ENCODE results near the gene PDIA4. TPM values are rescaled to one million over a fixed set of nuclear protein-coding genes. Genes with fewer than 3 reads are reported as not detected.
"Not testable (repeated sequence)": the region's sequence is repeated elsewhere in the genome, so short reads cannot be mapped to it uniquely, and the experiment has no call there.

PDIA4 gene
- total RNA-seq, 1 donor from 2014 or later, result 142 TPM

GRCh38 chr7:149016876-149017275, 11.4 kb downstream of the PDIA4 start:
- H3K4me1 ChIP-seq, result no peaks in the 10 kb centered on the region
- H3K9me3 Mint-ChIP-seq, result no peaks in the 10 kb centered on the region
- H4K20me1 ChIP-seq (ENCODE audit: low read depth), result peaks cover 10% of the 10 kb centered on the region
- H3K36me3 ChIP-seq, result no peaks in the 10 kb centered on the region
- H3K4me3 ChIP-seq, result no peak overlapping the region
- no peak overlapping the region for H3K27ac Mint-ChIP-seq
- H3K4me1 Mint-ChIP-seq, result no peaks in the 10 kb centered on the region
- peaks cover 20% of the 10 kb centered on the region for H3K79me2 ChIP-seq (ENCODE audit: low read depth)
- no peak for DNase-seq (ENCODE audit: low spot score)
- H3K27ac ChIP-seq, result no peak overlapping the region
- H3F3A ChIP-seq (ENCODE audit: low read depth), result no peaks in the 10 kb centered on the region
- H2AFZ ChIP-seq (replicated peaks), result no peak overlapping the region
- peaks cover 2% of the 10 kb centered on the region for H3K27me3 Mint-ChIP-seq (ENCODE audit: insufficient read depth, low read depth)
- no peak overlapping the region for H3K4me3 Mint-ChIP-seq
- H3K27me3 ChIP-seq, result no peaks in the 10 kb centered on the region
- TF ChIP-seq EZH2 (IDR thresholded peaks at IDR 0.05) (no peak), CTCF (IDR thresholded peaks at IDR 0.05) (no peak), EZH2phosphoT487 (IDR thresholded peaks at IDR 0.05) (no peak)
- H3K9ac ChIP-seq, result no peak overlapping the region
- H3K36me3 Mint-ChIP-seq, result peaks cover 37% of the 10 kb centered on the region
- no peaks in the 10 kb centered on the region for H3K9me3 ChIP-seq (ENCODE audit: low read depth)
- H3K4me2 ChIP-seq, result no peak overlapping the region

GRCh38 chr7:149014309-149014708, 14.0 kb downstream of the PDIA4 start:
- Histone ChIP-seq H3K27me3 (no peaks in the 10 kb centered on the region), H3K4me2 (no peak overlapping the region), H3K79me2 (ENCODE audit: low read depth) (no peaks in the 10 kb centered on the region), H3K9me3 (ENCODE audit: low read depth) (no peaks in the 10 kb centered on the region), H3K4me3 (no peak overlapping the region), H3K36me3 (no peaks in the 10 kb centered on the region), H3K9ac (no peak overlapping the region), H3F3A (ENCODE audit: low read depth) (no peaks in the 10 kb centered on the region), H4K20me1 (ENCODE audit: low read depth) (peaks cover 4% of the 10 kb centered on the region), H2AFZ (replicated peaks) (no peak overlapping the region), H3K4me1 (no peaks in the 10 kb centered on the region), H3K27ac (no peak overlapping the region)
- H3K4me1 Mint-ChIP-seq, result no peaks in the 10 kb centered on the region
- H3K9me3 Mint-ChIP-seq, result no peaks in the 10 kb centered on the region
- DNase-seq (ENCODE audit: low spot score), result no peak
- TF ChIP-seq EZH2phosphoT487 (IDR thresholded peaks at IDR 0.05) (no peak), CTCF (IDR thresholded peaks at IDR 0.05) (no peak), EZH2 (IDR thresholded peaks at IDR 0.05) (no peak)
- no peak overlapping the region for H3K4me3 Mint-ChIP-seq
- no peak overlapping the region for H3K27ac Mint-ChIP-seq
- peaks cover 38% of the 10 kb centered on the region for H3K36me3 Mint-ChIP-seq
- peaks cover 2% of the 10 kb centered on the region for H3K27me3 Mint-ChIP-seq (ENCODE audit: insufficient read depth, low read depth)

GRCh38 chr7:149013876-149014275, 14.4 kb downstream of the PDIA4 start:
- no peaks in the 10 kb centered on the region for H3K9me3 Mint-ChIP-seq
- H3K27ac ChIP-seq, result no peak overlapping the region
- H3K27ac Mint-ChIP-seq, result peak overlapping the region; percentile 35
- no peak overlapping the region for H3K4me2 ChIP-seq
- no peaks in the 10 kb centered on the region for H3F3A ChIP-seq (ENCODE audit: low read depth)
- TF ChIP-seq CTCF (IDR thresholded peaks at IDR 0.05) (no peak), EZH2phosphoT487 (IDR thresholded peaks at IDR 0.05) (no peak), EZH2 (IDR thresholded peaks at IDR 0.05) (no peak)
- no peaks in the 10 kb centered on the region for H3K9me3 ChIP-seq (ENCODE audit: low read depth)
- H3K27me3 Mint-ChIP-seq (ENCODE audit: insufficient read depth, low read depth), result peaks cover 2% of the 10 kb centered on the region
- H2AFZ ChIP-seq (replicated peaks), result no peak overlapping the region
- no peaks in the 10 kb centered on the region for H4K20me1 ChIP-seq (ENCODE audit: low read depth)
- H3K4me1 Mint-ChIP-seq, result no peaks in the 10 kb centered on the region
- no peaks in the 10 kb centered on the region for H3K27me3 ChIP-seq
- peaks cover 34% of the 10 kb centered on the region for H3K36me3 Mint-ChIP-seq
- no peak overlapping the region for H3K9ac ChIP-seq
- H3K4me1 ChIP-seq, result no peaks in the 10 kb centered on the region
- no peaks in the 10 kb centered on the region for H3K36me3 ChIP-seq
- H3K4me3 ChIP-seq, result no peak overlapping the region
- DNase-seq (ENCODE audit: low spot score), result no peak
- no peak overlapping the region for H3K4me3 Mint-ChIP-seq
- no peaks in the 10 kb centered on the region for H3K79me2 ChIP-seq (ENCODE audit: low read depth)

GRCh38 chr7:149012730-149013129, 15.6 kb downstream of the PDIA4 start:
- H3K4me2 ChIP-seq; H3K27me3 Mint-ChIP-seq (ENCODE audit: insufficient read depth, low read depth); H3K36me3 ChIP-seq; H3K4me1 ChIP-seq; H3K4me3 ChIP-seq; H3K9me3 ChIP-seq (ENCODE audit: low read depth); H3K9ac ChIP-seq; H3K9me3 Mint-ChIP-seq; H3K4me1 Mint-ChIP-seq; DNase-seq (ENCODE audit: low spot score); H2AFZ ChIP-seq (replicated peaks); H3K79me2 ChIP-seq (ENCODE audit: low read depth); H3K27ac Mint-ChIP-seq; H3K27ac ChIP-seq; H3F3A ChIP-seq (ENCODE audit: low read depth); H3K27me3 ChIP-seq; H3K4me3 Mint-ChIP-seq; H4K20me1 ChIP-seq (ENCODE audit: low read depth): not testable (repeated sequence)
- H3K36me3 Mint-ChIP-seq, result peaks cover 34% of the 10 kb centered on the region

Data from neural progenitor cell (in vitro differentiated cells).